Activated CD4-positive, CD25-positive, alpha-beta regulatory T cell treated with anti-CD3 and anti-CD28 coated beads, Interleukin-2, amount 50 U/mL, for 72 hours (primary cell): Measurements from ENCODE around the gene NFIX.

Experiments used
- DNase-seq: peaks from one replicate; pipeline ENCODE4 v3.0.0; 2021

Gene NFIX

DNA sequence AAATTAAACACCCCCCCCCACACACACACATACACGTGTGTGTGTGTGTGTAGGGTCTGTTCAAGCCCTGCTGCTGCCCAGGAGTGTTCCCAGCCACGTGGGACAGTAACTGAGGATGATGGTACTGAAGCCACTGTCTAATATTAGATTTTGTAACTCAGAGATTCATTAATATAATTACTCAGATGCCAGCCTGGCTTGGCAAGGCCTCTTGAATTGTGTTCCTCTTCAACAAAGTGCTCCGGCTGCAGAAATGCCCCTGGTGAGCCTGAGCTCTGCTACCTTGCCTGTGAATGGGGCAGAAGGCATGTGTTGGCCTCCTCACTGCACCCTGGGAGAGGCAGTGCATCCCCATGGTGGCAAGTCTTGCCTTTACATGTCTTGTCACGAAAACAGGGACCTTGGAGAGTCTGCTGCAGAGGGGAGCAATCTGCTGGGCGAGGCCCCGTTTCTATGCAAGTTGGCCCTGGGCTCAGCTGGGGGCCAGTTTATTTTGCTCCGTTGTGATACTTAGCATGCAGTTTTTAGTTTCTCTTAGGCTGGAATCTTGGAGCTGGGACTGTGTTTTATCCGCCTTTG lies 44.0 kb downstream of the NFIX start:
- no peak for DNase-seq

DNA sequence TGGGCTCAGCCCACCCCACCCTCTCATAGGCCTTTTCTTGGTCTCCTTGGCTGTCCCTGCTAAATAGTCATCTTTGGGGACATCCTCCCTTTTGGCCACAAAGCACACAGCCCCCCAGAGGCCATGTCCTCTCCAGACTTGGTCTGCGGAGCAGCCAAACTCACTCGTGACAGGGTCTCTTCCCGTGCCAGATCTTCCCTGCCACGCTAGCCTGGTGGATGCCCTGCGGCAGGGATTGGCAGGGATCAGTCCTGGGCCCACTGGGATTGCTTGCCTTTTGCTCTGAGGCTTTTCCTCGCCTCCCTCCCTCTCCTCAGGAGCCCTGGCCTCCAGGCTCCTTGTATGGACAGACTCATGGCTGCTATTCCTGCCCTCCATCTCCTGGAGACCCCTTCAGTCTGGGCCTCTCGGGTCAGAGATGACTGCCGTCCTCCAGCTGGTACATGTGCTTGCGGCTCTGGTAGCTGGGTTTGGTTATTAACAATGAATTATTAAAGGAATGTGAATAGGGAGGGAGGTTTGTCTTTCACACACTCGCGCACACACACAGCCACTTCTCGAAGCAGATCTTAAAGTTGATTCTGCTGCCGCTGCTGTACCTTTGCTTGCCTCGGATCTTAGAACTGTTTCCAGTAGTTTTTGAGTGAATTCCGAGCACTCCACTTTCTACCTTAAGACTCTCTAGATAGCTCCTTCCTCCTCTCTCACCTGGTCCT lies 45.1 kb downstream of the NFIX start:
- no peak for DNase-seq

DNA sequence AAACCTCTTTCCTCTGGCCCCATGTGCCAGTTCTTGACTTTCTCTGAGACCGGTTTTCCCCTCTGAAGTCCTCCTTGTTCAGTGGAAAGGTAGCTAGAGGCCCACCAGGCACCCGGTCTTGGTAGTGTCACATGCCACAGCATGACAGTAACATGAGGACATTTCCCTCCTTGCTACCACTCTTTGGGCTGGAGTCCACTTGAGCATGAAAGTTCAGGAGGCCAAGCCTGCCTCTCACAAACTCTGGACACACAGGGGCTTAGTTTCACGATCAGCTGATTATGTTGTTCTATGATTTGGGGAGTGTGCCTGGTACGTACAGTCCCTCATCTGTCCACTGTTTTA lies 45.6 kb downstream of the NFIX start:
- DNase-seq: no peak

GRCh38 chr19:13042443-13043130 lies 47.3 kb downstream of the NFIX start:
- no peak for DNase-seq

DNA sequence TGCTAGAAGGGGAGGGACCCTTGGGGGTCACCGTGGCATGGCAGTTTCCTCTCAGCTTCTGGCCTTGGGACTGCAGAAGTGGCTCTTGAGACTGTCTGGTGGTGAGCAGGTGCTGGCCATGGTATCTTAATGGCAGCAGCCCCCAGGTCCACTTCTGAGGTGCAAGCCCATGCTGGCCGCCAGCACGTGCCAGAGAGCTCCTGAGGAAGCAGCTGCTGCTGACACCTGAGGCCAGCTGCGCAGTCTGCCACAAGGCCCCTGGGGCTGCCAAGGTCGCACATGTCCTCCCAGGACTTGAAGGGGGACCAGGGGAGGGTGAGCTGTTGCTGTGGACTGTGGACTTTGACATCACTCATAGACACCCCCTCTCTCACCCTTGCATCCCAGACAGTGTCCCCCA lies 48.0 kb downstream of the NFIX start:
- DNase-seq: no peak

DNA sequence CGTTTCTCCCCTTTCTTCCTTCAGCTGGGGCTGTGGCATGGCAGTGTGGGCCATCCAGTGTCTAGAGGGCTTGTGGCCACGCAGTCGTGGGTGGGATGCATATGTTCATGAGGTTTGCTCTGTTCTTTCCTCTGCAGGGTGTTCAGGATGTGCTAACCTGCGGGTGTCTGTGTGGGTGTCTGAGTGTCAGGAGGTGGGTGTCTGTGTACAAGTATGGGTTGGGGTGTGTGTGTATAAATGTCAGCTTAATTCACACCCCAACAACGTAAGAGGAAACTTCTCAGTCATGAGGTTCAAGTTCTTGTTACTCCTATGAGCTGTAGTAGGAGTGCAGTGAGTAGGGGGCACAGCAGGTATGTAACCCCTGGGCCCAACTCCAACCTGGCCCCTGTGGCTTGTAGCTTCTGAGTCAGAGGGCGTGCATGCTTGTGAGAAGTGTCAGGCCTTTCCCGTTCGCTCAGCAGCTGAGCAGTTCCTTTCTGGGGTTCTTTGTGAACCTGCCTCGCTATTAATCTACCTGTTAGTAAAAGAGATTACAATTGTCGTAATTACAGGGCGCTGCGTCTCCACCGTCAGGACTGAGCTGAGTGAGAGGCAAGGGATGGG lies 49.1 kb downstream of the NFIX start:
- no peak for DNase-seq

- DNase-seq: no peak
These were observed 50.5 kb downstream of the NFIX start for GRCh38 chr19:13045812-13046211.

GRCh38 chr19:13047374-13047773 lies 52.1 kb downstream of the NFIX start:
- DNase-seq: no peak

- no peak for DNase-seq
These were observed 55.0 kb downstream of the NFIX start for GRCh38 chr19:13050274-13050673.

GRCh38 chr19:13051557-13052165 lies 56.4 kb downstream of the NFIX start:
- no peak for DNase-seq

GRCh38 chr19:13052447-13053175 lies 57.3 kb downstream of the NFIX start:
- no peak for DNase-seq

- no peak for DNase-seq
These were observed 58.0 kb downstream of the NFIX start for GRCh38 chr19:13053238-13053637.

DNA sequence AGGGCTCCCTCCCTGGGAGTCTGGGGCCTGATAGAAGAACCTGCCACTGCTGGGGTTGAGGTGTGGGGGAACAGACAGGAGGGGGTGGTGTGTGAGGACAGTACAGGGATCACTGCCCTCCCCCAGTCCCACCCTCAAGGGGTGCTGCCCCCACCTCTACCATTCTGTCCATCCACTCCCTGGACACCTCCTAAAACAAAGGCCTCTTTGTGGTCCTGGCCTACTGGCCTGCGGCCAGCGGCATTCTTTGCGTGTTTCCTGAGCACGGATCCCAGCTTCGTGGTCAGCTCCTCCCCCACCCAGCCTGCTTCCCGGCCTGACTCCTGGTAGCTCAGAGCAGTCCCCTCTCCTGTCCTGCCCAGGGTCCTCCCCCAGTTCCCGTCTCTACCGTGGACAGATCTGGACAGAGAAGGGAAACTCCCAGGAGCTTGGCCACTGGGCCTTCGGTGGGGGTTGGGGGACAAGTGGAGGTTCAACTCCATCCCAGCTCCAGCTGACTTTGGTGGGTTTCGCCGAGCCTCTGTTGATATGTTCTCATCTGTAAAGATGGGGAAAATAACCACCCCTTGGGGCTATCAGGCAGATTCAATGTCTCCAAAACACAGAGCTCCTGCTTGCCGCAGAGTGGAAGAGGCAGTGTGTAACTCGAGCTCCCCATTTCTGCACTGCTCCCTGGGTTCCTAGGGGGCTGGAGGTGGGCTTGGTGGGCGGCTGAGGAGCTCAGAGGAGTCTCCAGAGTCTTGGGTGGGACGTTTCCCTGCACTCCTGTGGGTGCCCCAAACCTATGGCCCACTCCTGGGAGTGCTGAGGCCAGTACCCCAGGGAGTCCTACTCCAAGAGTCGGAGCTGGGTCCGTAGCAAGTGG lies 58.7 kb downstream of the NFIX start:
- DNase-seq: no peak

DNA sequence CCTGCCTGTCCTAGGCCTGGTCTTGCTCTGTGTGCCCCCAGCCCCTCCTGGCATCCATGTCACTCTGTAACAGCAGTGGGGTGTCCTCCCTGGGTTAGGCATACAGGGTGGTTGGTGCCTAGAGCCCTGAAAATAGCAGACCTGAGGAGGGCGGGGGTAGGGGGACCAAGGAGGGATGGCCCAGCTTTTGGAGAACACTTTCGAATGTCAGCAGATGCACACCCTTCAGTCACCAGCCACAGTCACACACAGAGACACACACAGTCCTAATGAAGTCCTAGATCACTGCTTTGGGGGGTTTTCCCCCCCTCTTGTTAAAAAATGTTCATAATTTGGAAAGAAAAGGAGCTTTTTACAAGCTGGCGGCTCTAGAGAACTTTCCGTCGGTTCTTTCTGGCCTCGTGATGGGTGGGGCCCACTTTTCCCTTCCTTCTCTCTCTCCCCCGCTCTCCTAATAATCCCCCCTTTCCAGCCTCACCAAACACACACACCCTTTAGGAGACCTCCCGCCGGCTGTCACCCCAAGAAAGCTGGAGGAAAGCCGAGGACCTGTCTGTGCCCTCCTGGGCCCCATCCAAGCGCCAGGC lies 59.4 kb downstream of the NFIX start:
- no peak for DNase-seq

DNA sequence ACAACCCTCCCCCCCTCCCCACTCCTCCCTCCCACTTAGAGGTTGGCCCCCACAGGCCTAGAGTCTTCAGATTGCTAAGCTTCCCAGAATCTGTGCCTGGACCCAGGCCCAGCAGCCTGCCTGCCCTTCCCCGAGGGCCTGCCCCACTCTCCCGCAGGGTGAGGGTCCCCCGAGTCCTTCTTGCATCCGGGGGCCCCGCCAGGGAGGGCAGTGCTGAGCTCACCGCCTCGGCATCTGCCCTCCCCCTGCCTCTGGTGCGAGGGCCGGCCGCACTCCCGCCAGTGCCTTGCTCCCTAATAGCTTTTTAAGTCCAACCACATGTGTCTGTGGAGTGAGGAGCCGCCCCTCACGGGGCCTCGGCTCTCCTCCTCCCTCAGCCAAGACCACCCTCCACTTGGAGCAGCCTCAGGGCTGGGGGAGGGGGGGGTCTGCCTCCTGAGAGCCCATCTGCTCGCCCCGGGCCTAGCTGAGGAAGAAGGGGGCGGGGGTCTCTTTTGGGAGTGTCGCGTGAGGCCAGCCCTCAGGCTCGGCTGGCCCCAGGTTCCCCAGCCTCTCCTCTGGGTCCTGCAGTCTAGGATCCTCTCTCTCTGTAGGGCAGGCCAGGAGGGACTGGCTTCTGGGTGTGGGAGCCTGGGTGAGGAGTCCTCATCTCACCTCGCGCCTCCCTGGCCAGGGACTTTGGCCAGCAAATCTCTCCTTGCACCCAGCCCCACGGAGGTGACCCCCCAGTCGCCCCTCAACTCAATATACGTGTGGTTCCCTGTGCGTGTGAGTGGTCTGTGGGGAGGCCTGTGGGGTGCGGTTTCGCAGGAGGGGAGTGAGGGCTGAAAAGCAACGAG lies 60.2 kb downstream of the NFIX start:
- no peak for DNase-seq

DNA sequence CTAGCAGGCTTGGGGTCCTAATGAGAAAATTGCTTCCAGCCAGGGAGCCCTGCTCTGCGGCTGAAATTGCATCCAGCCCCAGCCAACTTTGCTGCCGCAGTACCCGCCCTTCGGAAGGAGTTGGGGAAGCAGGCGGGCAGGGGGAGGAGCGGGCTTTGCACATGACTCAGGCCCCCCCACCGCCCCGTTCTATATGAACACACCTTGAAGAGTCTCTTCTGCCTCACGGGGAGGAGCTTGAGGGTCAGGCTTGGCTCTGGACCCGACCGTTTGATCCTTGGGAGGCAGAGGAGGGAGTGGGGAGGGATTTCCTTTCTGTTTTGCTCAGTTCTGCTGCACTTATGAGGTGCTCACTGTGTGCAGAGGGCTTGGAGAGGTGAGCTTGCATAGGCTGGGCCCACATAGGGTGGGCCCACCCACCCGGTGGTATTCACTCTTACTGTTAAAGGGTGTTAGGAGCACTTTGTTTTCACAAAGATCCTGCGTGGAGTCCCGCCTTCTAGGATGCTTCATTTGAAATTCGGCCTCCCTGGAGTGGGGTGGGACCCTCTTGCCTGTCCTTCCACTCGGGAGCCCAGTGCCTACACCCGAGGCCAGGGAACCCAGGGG lies 60.9 kb downstream of the NFIX start:
- no peak for DNase-seq

DNA sequence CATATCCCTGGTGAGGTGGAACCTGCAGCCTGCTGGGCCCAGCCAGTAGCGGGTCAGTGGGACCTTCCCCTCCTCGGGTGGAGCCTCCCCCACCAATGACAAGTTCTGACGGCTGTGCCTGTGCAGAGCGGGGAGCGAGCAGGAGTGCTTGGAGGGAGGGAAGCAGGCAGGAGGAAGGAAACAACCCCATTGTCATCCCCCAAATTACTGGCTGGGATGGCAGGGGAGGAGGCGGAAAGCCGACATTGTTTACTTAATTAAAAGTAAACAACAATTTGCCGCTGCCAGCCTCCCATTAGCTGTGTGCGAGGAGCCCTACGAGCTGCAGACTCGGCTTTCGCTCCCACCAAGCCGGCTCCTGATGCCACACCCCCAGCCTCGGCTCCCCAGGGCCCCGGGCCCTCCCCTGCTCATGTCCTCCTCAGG lies 61.9 kb downstream of the NFIX start:
- no peak for DNase-seq

DNA sequence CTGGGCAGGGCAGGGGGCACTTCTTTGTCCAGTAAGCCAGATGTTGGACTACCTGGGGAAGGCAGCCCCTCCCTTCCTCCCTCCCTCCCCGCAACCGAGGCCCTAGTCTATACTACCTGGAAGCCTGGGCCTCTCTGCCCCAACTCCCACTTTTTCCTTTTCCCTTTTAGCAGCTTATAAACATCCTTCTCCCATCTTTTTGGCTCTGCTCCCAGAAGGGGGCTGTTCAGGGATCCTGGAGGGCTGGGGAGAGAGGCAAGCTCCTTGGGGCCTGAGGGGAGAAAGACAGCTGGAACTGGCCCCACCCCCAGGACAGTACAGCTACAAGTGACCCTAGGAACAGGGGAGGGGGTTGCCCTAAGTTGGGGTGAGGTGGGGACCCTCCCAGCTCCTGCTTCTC lies 62.5 kb downstream of the NFIX start:
- DNase-seq: no peak

- no peak for DNase-seq
These were observed 63.8 kb downstream of the NFIX start for GRCh38 chr19:13058951-13059660.
